ENCODE data around the gene ELANE.
"Not testable (repeated sequence)": the region's sequence is repeated elsewhere in the genome, so short reads cannot be mapped to it uniquely, and the experiment has no call there.

ELANE gene

DNA sequence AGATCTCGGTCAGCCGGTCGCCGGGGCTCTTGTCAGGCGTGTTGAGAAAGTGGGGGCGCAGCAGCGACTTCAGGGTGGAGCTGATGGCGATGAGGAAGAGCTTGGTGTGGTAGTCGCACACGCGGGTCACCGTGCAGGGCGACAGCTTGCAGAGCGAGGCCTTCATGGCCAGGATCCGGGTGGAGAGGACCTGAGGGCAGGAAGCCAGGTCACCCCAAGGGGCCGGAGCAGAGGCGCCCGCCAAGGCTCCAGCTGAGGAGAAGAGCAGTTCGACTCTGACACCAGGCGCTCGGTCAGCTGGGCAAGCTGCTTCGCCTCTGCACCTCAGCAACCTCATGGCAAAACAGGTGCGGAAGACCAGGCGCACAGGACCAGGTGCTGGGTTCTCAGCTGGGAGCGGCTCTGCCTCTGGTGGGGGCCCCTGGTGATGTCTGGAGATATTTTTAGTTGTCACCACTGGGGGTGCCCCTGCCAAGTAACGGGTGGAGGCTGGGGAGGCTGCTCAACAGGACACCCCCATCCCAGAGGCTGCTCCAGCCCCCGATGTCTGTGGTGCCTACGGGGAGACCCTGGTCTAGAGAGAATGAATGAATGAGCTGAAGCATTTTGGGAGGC is 23.3 kb downstream of the ELANE start:
- TF ChIP-seq, protein P1, sequence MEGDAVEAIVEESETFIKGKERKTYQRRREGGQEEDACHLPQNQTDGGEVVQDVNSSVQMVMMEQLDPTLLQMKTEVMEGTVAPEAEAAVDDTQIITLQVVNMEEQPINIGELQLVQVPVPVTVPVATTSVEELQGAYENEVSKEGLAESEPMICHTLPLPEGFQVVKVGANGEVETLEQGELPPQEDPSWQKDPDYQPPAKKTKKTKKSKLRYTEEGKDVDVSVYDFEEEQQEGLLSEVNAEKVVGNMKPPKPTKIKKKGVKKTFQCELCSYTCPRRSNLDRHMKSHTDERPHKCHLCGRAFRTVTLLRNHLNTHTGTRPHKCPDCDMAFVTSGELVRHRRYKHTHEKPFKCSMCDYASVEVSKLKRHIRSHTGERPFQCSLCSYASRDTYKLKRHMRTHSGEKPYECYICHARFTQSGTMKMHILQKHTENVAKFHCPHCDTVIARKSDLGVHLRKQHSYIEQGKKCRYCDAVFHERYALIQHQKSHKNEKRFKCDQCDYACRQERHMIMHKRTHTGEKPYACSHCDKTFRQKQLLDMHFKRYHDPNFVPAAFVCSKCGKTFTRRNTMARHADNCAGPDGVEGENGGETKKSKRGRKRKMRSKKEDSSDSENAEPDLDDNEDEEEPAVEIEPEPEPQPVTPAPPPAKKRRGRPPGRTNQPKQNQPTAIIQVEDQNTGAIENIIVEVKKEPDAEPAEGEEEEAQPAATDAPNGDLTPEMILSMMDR (IDR thresholded peaks at IDR 0.05), result no peak
- no peak for TF ChIP-seq ZFX (IDR thresholded peaks at IDR 0.05; ENCODE audit: borderline replicate concordance)
- H3K27ac ChIP-seq, result no peak overlapping the region

DNA sequence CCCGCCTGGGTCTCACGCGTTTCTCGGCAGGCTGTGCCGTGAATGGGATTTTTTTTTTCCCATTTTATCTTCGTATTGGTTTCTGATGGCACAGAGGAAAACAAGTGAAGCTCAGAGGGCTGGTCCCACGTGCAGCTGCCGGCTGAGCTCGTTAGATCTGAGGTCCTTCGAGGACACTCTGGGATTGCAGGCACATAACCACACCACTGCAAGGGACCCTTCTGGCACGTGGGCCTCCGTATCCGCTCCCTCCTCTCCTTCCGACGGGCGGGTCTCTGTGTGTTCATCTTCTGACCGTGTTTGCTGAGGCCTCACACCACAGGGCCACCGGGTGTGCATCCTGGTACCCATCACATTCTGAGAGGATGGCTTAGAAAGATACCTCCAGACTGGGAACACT is 24.0 kb downstream of the ELANE start:
- TF ChIP-seq, protein P1 (IDR thresholded peaks at IDR 0.05), result no peak
- TF ChIP-seq ZFX (IDR thresholded peaks at IDR 0.05; ENCODE audit: borderline replicate concordance), result no peak
- H3K27ac ChIP-seq, result peak overlapping the region; percentile 15; the same call in 1 of the 2 replicates

DNA sequence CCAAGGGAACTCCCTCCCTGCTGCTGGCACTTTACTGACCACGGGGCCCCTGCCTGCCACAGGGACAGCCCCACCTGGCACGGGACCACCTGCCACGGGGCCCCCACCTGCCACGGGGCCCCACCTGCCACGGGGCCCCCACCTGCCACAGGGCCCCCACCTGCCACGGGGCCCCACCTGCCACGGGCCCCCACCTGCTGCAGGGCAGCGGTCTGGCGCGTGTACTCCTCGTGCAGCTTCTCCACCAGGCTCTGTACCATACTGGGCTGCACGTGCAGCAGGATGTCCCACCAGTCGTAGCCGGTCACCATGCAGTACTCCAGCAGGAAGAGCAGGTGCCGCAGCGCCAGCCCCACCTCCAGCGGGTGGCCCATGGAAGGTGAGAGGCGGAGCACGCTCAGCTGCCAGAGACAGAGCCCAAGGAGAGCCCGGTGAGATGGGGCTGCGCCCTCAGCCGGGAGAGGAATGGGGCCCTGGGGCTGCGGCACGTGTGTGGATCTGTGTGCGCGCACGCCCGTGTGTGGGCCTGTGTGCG is 24.7 kb downstream of the ELANE start:
- no peak for TF ChIP-seq ZFX (IDR thresholded peaks at IDR 0.05; ENCODE audit: borderline replicate concordance)
- TF ChIP-seq, protein P1 (IDR thresholded peaks at IDR 0.05), result no peak
- H3K27ac ChIP-seq, result peak overlapping the region; percentile 15; the same call in 1 of the 2 replicates

DNA sequence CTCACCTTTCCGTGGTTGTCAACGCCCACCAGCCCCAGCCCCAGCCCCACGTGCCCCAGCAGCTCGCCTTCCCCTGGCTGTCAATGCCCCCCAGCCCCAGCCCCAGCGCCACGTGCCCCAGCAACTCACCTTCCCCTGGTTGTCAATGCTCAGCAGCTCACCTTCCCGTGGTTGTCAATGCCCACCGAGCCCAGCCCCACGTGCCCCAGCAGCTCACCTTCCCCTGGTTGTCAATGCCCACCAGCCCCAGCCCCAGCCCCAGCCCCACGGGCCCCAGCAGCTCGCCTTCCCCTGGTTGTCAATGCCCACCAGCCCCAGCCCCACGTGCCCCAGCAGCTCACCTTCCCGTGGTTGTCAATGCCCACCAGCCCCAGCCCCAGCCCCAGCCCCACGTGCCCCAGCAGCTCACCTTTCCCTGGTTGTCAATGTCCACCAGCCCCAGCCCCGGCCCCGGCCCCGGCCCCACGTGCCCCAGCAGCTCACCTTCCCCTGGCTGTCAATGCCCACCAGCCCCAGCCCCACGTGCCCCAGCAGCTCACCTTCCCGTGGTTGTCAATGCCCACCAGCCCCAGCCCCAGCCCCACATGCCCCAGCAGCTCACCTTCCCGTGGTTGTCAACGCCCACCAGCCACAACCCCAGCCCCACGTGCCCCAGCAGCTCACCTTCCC is 26.0 kb downstream of the ELANE start:
- H3K27ac ChIP-seq, result not testable (repeated sequence)

DNA sequence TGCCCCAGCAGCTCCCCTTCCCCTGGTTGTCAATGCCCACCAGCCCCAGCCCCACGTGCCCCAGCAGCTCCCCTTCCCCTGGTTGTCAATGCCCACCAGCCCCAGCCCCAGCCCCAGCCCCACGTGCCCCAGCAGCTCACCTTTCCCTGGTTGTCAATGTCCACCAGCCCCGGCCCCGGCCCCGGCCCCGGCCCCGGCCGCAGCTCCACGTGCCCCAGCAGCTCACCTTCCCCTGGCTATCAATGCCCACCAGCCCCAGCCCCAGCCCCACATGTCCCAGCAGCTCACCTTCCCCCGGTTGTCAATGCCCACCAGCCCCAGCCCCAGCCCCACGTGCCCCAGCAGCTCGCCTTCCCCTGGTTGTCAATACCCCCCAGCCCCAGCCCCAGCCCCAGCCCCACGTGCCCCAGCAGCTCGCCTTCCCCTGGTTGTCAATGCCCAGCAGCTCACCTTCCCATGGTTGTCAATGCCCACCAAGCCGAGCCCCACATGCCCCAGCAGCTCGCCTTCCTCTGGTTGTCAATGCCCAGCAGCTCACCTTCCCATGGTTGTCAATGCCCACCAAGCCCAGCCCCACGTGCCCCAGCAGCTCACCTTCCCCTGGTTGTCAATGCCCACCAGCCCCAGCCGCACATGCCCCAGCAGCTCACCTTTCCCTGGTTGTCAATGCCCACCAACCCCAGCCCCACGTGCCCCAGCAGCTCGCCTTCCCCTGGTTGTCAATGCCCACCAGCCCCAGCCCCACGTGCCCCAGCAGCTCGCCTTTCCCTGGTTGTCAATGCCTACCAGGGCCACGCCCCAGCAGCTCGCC is 26.9 kb downstream of the ELANE start:
- H3K27ac ChIP-seq, result not testable (repeated sequence)

DNA sequence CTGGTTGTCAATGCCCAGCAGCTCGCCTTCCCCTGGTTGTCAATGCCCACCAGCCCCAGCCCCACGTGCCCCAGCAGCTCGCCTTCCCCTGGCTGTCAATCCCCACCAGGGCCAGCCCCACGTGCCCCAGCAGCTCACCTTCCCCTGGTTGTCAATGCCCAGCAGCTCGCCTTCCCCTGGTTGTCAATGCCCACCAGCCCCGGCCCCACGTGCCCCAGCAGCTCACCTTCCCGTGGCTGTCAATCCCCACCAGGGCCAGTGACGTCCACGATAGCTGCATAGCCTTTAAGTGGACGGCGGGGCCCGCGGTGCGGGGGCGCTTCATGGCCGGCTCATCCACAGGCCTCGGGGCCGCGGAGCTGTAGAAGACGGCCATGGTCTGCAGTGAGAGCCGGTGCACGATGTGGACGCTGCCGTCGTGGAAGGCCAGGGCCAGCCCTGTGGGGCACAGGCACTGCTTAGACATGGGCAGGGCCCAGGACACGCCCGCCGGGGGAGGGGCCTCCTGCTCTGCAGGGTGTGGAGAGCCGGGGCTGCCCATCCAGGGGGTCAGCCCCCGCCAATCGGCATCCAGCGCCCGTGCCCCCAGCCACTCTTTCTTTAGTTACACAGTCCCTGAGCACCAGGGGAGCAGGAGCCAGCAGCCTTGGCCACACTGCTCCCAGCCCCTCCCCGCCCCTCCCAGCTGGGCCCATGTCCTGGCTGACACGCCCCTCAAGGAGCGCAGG is 27.8 kb downstream of the ELANE start:
- no peak overlapping the region for H3K27ac ChIP-seq
- TF ChIP-seq ZFX (IDR thresholded peaks at IDR 0.05; ENCODE audit: borderline replicate concordance), result no peak
- TF ChIP-seq, protein P1 (IDR thresholded peaks at IDR 0.05), result no peak

DNA sequence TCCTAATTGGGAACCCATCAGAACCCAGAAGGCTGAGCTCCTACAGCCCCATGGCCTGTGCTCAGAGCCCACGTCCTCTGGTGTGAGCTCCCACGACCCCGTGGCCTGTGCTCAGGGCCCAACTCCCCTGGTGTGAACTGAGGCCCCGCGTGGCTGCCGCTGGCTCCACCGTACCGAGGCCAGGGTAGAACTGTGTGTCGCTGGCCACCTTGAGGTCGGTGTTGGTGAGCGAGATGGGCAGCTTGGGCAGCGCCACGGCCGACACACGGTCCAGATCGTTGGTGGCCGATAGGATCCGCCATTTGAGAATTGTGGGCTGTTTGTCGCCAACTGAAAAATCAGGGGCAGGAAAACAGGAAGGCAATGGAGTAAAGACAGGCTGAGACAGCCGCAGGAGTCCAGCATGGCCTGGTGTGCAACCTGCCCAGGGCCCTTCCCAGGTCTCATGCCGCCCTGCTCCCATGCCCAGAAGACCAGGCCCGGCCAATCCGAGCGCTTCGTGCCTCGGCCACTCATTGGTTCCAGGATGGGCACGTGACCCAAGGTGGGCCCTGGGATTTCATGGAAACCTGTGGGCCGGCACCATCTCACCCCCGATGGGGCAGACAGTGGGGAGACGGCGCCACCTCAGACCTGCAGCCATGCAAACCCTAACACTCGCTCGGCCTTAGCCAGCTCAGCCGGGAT is 29.4 kb downstream of the ELANE start:
- TF ChIP-seq ZFX (IDR thresholded peaks at IDR 0.05; ENCODE audit: borderline replicate concordance), result no peak
- TF ChIP-seq, protein P1 (IDR thresholded peaks at IDR 0.05), result no peak
- H3K27ac ChIP-seq, result no peak overlapping the region

Measured in 22Rv1 (cell line).